CD14-positive monocyte (primary cell): ENCODE measurements around the gene LRRC4B. TPM values are rescaled to one million over a fixed set of nuclear protein-coding genes. Genes with fewer than 3 reads are reported as not detected.

Experiments used
- DNase-seq, 3 donors: peaks; one replicate each; pipeline ENCODE4 v3.0.0-alpha.2; 2011 to 2022
- H2AFZ ChIP-seq: 2 replicates; pipeline ENCODE4 v1.6.0; 2012; ENCODE audit warnings: mild to moderate bottlenecking, low read depth, low read length, inconsistent platforms; ENCODE audit not compliant: insufficient read depth, poor library complexity, severe bottlenecking
- H3K27ac ChIP-seq, 2 donors: 1 replicate in 1 of 2; 2 replicates in 1 of 2; pipeline ENCODE4 v1.5.1; 2012 to 2013; ENCODE audit warnings: low read length in 2 of 2, control low read depth in 1 of 2, inconsistent platforms in 1 of 2, low read depth in 1 of 2, mild to moderate bottlenecking in 1 of 2
- H3K27me3 ChIP-seq, 2 donors: one replicate each; pipeline versions ENCODE4 v1.6.0 to v1.6.1; 2011 to 2013; ENCODE audit warnings: low read length in 2 of 2; ENCODE audit not compliant: control insufficient read depth in 2 of 2, insufficient read depth in 2 of 2
- H3K36me3 ChIP-seq, 2 donors: replicated peaks in 1 of 2; 1 replicate in 1 of 2; 2 replicates in 1 of 2; pipeline versions ENCODE4 v1.5.1 to v1.6.1; 2012 to 2013; ENCODE audit warnings: low read length in 2 of 2, control low read depth in 1 of 2, inconsistent platforms in 1 of 2, mild to moderate bottlenecking in 1 of 2; ENCODE audit not compliant: insufficient read depth in 2 of 2, control insufficient read depth in 1 of 2
- H3K4me1 ChIP-seq, 2 donors: 1 replicate in 1 of 2; 2 replicates in 1 of 2; pipeline versions ENCODE4 v1.5.1 to v1.6.1; 2012 to 2013; ENCODE audit warnings: low read length in 2 of 2, control low read depth in 1 of 2, inconsistent platforms in 1 of 2, mild to moderate bottlenecking in 1 of 2, moderate library complexity in 1 of 2; ENCODE audit not compliant: insufficient read depth in 2 of 2, control insufficient read depth in 1 of 2
- H3K4me2 ChIP-seq: replicated peaks from 2 replicates; pipeline ENCODE3; 2012; ENCODE audit warnings: low read length, moderate library complexity, mild to moderate bottlenecking; ENCODE audit not compliant: poor library complexity, severe bottlenecking; ENCODE audit errors: extremely low read depth
- H3K4me3 ChIP-seq, 3 experiments: fragments of 200-600 bp in 1 of 3; sonication (generic) in 1 of 3; replicated peaks in 1 of 3; 1 replicate in 2 of 3; 2 replicates in 1 of 3; pipeline ENCODE4 v1.5.1; 2011 to 2013; ENCODE audit warnings: low read length in 3 of 3, mild to moderate bottlenecking in 3 of 3, control low read depth in 2 of 3, low read depth in 2 of 3, inconsistent platforms in 1 of 3, moderate library complexity in 1 of 3
- H3K79me2 ChIP-seq: 2 replicates; pipeline ENCODE4 v1.6.0; 2012; ENCODE audit warnings: mild to moderate bottlenecking, control low read depth, inconsistent platforms, low read length, moderate library complexity; ENCODE audit not compliant: insufficient read depth
- H3K9ac ChIP-seq: 2 replicates; pipeline ENCODE4 v1.6.0; 2017; ENCODE audit warnings: low read length, mild to moderate bottlenecking; ENCODE audit not compliant: insufficient read depth, poor library complexity, severe bottlenecking
- H3K9me3 ChIP-seq, 2 donors: replicated peaks in 1 of 2; 1 replicate in 1 of 2; 2 replicates in 1 of 2; pipeline versions ENCODE4 v1.5.1 to v1.6.1; 2012 to 2013; ENCODE audit warnings: low read length in 2 of 2, control low read depth in 1 of 2; ENCODE audit not compliant: control insufficient read depth in 1 of 2, insufficient read depth in 1 of 2
- H4K20me1 ChIP-seq: 2 replicates; pipeline ENCODE4 v1.6.0; 2012; ENCODE audit warnings: mild to moderate bottlenecking, low read length, control low read depth, moderate library complexity; ENCODE audit not compliant: insufficient read depth
- H3K27ac Mint-ChIP-seq, 7 donors: one replicate each; pipeline ENCODE4 v1.8.0; 2020; ENCODE audit warnings: mild to moderate bottlenecking in 7 of 7, mixed read lengths in 7 of 7, moderate library complexity in 6 of 7, inconsistent platforms in 2 of 7
- H3K27me3 Mint-ChIP-seq, 3 donors: one replicate each; pipeline ENCODE4 v1.8.0; 2021 to 2022; ENCODE audit warnings: low read depth in 3 of 3, mild to moderate bottlenecking in 3 of 3, mixed read lengths in 3 of 3, moderate library complexity in 3 of 3, inconsistent platforms in 1 of 3
- H3K36me3 Mint-ChIP-seq, 2 donors: one replicate each; pipeline ENCODE4 v1.8.0; 2020; ENCODE audit warnings: mixed read lengths in 2 of 2, inconsistent platforms in 1 of 2, mild to moderate bottlenecking in 1 of 2
- H3K4me1 Mint-ChIP-seq: one replicate; pipeline ENCODE4 v1.8.0; 2020; ENCODE audit warnings: mild to moderate bottlenecking, mixed read lengths
- H3K4me3 Mint-ChIP-seq, 2 donors: one replicate each; pipeline ENCODE4 v1.8.0; 2020; ENCODE audit warnings: mild to moderate bottlenecking in 2 of 2, mixed read lengths in 2 of 2, moderate library complexity in 1 of 2
- H3K9me3 Mint-ChIP-seq, 7 donors: one replicate each; pipeline ENCODE4 v1.8.0; 2020 to 2022; ENCODE audit warnings: mixed read lengths in 7 of 7, mild to moderate bottlenecking in 6 of 7, moderate library complexity in 6 of 7, inconsistent platforms in 2 of 7
- WGBS: methylation state at CpG from one replicate; pipeline ENCODE4 v1.1.5; 2013; ENCODE audit warnings: missing lambda C conversion rate; ENCODE audit not compliant: insufficient coverage; 5-methylcytosine and 5-hydroxymethylcytosine counted together
- intact Hi-C, 2 donors: fragments of 100-400 bp; cut with micrococcal nuclease; formaldehyde crosslinking; loops; one replicate each; pipeline versions ENCODE4 v1.15.0 to v1.15.1; 2023
- polyA plus RNA-seq, 3 donors: library from polyadenylated mRNA; depleted of rRNA in 1 of 3; unstranded in 2 of 3; stranded (reverse) in 1 of 3; fragments of 300-500 nt in 2 of 3; fragments of >200 nt in 1 of 3; fragmentation: Illumina TruSeq in 2 of 3; gene quantifications; 1 replicate in 2 of 3; 2 replicates in 1 of 3; pipeline ENCODE4 v1.2.3, GENCODE V29; 2012 to 2021
- TF ChIP-seq, protein P1 (sequence below): fragments of 200-600 bp; IDR thresholded peaks from one replicate; pipeline ENCODE4 v1.8.0; 2022; ENCODE audit warnings: antibody characterized with exemption, mild to moderate bottlenecking

LRRC4B gene
- polyA plus RNA-seq, 3 donors = not detected

GRCh38 chr19:50549927-50550593, 18.2 kb downstream of the LRRC4B start:
- no peak for DNase-seq
- no peaks in the 10 kb centered on the region for H3K9me3 ChIP-seq
- H3K79me2 ChIP-seq = no peaks in the 10 kb centered on the region
- peak overlapping the region in 1 of 2 donors; percentile 14 for H3K4me3 Mint-ChIP-seq
- peaks cover 0 to 32% of the 10 kb centered on the region in 2 donors for H3K27me3 ChIP-seq
- H3K4me1 Mint-ChIP-seq = no peaks in the 10 kb centered on the region
- H3K4me3 ChIP-seq = no peak overlapping the region
- no peaks in the 10 kb centered on the region for H4K20me1 ChIP-seq
- H3K27ac Mint-ChIP-seq = no peak overlapping the region
- peaks cover 30 to 42% (median 39%) of the 10 kb centered on the region in 3 donors for H3K27me3 Mint-ChIP-seq
- no peaks in the 10 kb centered on the region for H3K4me1 ChIP-seq
- H3K9me3 Mint-ChIP-seq = peaks cover 0 to 7% (median 0%) of the 10 kb centered on the region in 7 donors
- H3K27ac ChIP-seq = no peak overlapping the region
- TF ChIP-seq, protein P1, sequence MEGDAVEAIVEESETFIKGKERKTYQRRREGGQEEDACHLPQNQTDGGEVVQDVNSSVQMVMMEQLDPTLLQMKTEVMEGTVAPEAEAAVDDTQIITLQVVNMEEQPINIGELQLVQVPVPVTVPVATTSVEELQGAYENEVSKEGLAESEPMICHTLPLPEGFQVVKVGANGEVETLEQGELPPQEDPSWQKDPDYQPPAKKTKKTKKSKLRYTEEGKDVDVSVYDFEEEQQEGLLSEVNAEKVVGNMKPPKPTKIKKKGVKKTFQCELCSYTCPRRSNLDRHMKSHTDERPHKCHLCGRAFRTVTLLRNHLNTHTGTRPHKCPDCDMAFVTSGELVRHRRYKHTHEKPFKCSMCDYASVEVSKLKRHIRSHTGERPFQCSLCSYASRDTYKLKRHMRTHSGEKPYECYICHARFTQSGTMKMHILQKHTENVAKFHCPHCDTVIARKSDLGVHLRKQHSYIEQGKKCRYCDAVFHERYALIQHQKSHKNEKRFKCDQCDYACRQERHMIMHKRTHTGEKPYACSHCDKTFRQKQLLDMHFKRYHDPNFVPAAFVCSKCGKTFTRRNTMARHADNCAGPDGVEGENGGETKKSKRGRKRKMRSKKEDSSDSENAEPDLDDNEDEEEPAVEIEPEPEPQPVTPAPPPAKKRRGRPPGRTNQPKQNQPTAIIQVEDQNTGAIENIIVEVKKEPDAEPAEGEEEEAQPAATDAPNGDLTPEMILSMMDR = no peak
- no peaks in the 10 kb centered on the region for H3K36me3 ChIP-seq
- H3K9ac ChIP-seq = no peak overlapping the region
- 77% methylated on average over 8 of the region's 17 CpGs for WGBS
- no peak overlapping the region for H3K4me2 ChIP-seq
- no peak overlapping the region for H2AFZ ChIP-seq
- intact Hi-C loops = no loop called here
- no peaks in the 10 kb centered on the region for H3K36me3 Mint-ChIP-seq

DNA sequence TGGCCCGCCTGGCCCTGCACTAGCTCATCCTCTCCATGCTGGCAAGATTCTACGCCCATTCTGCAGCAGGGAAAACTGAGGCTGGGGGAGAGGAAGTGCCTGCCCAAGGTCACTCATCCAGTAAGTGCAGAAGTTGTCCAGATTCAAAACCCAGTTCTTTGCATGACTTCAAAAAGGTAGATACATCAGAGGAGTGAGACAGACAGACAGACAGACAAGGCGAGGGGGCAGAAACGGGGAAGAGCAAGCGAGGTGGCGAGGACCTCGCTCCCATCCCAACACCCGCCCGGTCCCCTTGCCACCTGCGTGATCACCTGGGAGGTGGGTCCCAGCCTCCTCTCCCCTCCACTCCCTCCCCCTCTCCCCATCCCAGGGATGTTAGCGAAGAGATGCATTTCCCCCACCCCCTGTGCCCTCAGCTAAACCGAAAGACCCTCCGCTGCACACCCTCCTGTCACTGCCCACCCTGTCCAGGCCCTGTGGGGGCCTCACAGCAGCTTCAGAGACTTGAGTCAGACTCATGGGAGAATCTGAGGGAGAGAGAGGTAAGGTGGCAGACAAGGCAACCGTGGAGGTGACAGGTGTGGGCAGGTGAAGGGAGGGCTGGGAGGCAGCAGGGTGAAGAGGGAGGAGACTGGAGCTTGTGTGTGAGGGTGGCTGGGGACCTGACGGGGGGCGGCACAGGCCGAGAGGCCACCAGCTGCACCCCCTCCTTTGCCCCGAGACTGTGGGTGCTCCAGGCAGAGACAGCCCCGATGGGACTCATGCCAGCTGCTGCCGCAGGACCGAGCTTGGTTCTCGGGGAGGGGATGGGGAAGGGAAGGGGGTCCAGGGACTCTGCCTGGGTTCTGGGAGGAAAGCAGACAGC, 18.9 kb downstream of the LRRC4B start:
- H3K27me3 ChIP-seq = peaks cover 0 to 27% of the 10 kb centered on the region in 2 donors
- H3K79me2 ChIP-seq = no peaks in the 10 kb centered on the region
- TF ChIP-seq, protein P1 = no peak
- DNase-seq = no peak
- H3K4me2 ChIP-seq = no peak overlapping the region
- H3K9ac ChIP-seq = no peak overlapping the region
- Mint-ChIP-seq H3K27me3 (peaks cover 30 to 38% (median 38%) of the 10 kb centered on the region in 3 donors), H3K4me3 (no peak overlapping the region), H3K27ac (no peak overlapping the region), H3K36me3 (no peaks in the 10 kb centered on the region), H3K4me1 (no peaks in the 10 kb centered on the region), H3K9me3 (peaks cover 0 to 7% (median 0%) of the 10 kb centered on the region in 7 donors)
- intact Hi-C loops = no loop called here
- no peaks in the 10 kb centered on the region for H3K9me3 ChIP-seq
- no peaks in the 10 kb centered on the region for H3K4me1 ChIP-seq
- no peak overlapping the region for H2AFZ ChIP-seq
- H3K4me3 ChIP-seq = no peak overlapping the region
- whole genome bisulfite sequencing = 77% methylated on average over 15 of the region's 22 CpGs
- no peaks in the 10 kb centered on the region for H4K20me1 ChIP-seq
- no peak overlapping the region for H3K27ac ChIP-seq
- H3K36me3 ChIP-seq = no peaks in the 10 kb centered on the region
